Measurements from ENCODE around the gene PMVK. TPM values are rescaled to one million over a fixed set of nuclear protein-coding genes. Genes with fewer than 3 reads are reported as not detected.

The PMVK gene
- total and polyA plus RNA-seq, 2 of the 8 experiments (the other 6 are each of a cell fraction or from before 2014, with no cell fraction given): 23.8 to 26.5 TPM

GRCh38 chr1:154957091-154957657 is 20.7 kb upstream of the PMVK start:
- Histone ChIP-seq H4K91ac (replicated peaks; ENCODE audit: insufficient read length, low read length) (no peak overlapping the region), H3K23me2 (ENCODE audit: low read depth, low read length) (peaks cover 5% of the 10 kb centered on the region), H3K23ac (ENCODE audit: insufficient read length) (no peak overlapping the region), H2BK20ac (ENCODE audit: low read length) (no peak overlapping the region), H2BK120ac (replicated peaks; ENCODE audit: low read depth, low read length) (no peak overlapping the region), H3K9ac (replicated peaks in 1 of 4; ENCODE audit: extremely low read depth in 1 of 4, low read depth in 3 of 4, low read length in 3 of 4) (no peak overlapping the region), H2BK12ac (ENCODE audit: low read depth, low read length) (no peak overlapping the region; the same call in 1 of the 2 replicates), H3K14ac (ENCODE audit: insufficient read length) (no peak overlapping the region), H4K5ac (ENCODE audit: insufficient read length, low read depth, low read length) (no peak overlapping the region), H4K20me1 (replicated peaks in 1 of 2; ENCODE audit: control insufficient read depth in 1 of 2, insufficient read depth in 2 of 2, low read length in 2 of 2) (peaks cover 1 to 10% of the 10 kb centered on the region in 2 experiments), H3K4me3 (ENCODE audit: extremely low read depth in 1 of 4, insufficient read depth in 2 of 4, low read depth in 3 of 4, low read length in 4 of 4) (peak overlapping the region in 1 of 4 experiments; percentile 77; a peak in 4 of 8 replicates), H3K4me2 (ENCODE audit: insufficient read depth in 1 of 2, low read depth in 2 of 2, low read length in 2 of 2) (peak overlapping the region; percentile 92 to 93), H2AK5ac (ENCODE audit: low read depth, low read length) (no peak overlapping the region), H2BK5ac (ENCODE audit: low read depth, low read length) (no peak overlapping the region), H3K18ac (ENCODE audit: extremely low read depth, low read length) (no peak overlapping the region), H3K27ac (ENCODE audit: low read depth, low read length) (0 out of 2 replicates have a peak overlapping the region, but pooled peaks have one; percentile 9), H3K36me3 (ENCODE audit: control insufficient read depth in 2 of 4, insufficient read depth in 4 of 4, low read length in 3 of 4) (peaks cover 3 to 5% (median 4%) of the 10 kb centered on the region in 4 experiments; a peak in 5 of 8 replicates), H3K27me3 (replicated peaks in 1 of 4; ENCODE audit: control insufficient read depth in 3 of 4, extremely low read depth in 1 of 4, insufficient read depth in 3 of 4, low read length in 3 of 4) (no peaks in the 10 kb centered on the region; a peak in 2 of 7 replicates), H4K8ac (ENCODE audit: extremely low read depth, insufficient read depth, low read length) (no peak overlapping the region), H3K9me3 (ENCODE audit: insufficient read depth in 2 of 2, low read depth in 1 of 2, low read length in 1 of 2) (no peaks in the 10 kb centered on the region), H3K4me1 (replicated peaks in 1 of 4; ENCODE audit: control insufficient read depth in 3 of 4, insufficient read depth in 4 of 4, low read length in 3 of 4) (peaks cover 4 to 28% (median 9%) of the 10 kb centered on the region in 4 experiments), H3K56ac (replicated peaks; ENCODE audit: insufficient read length, low read depth, low read length) (no peak overlapping the region), H3K79me1 (ENCODE audit: low read depth, low read length) (peaks cover 10% of the 10 kb centered on the region), H2BK15ac (ENCODE audit: low read length) (no peak overlapping the region), H3K79me2 (ENCODE audit: control insufficient read depth in 1 of 2, insufficient read depth in 2 of 2, low read length in 2 of 2) (peaks cover 0 to 17% of the 10 kb centered on the region in 2 experiments), H3K4ac (replicated peaks; ENCODE audit: insufficient read length, low read depth, low read length) (no peak overlapping the region), H2AFZ (ENCODE audit: low read length) (no peak overlapping the region)
- no peak for DNase-seq (ENCODE audit: low read depth in 1 of 2, low spot score in 2 of 2)
- WGBS, 2 experiments (ENCODE audit: extremely low coverage in 1 of 2, insufficient coverage in 1 of 2, insufficient read length in 1 of 2, insufficient replicate concordance in 2 of 2, low coverage in 1 of 2, low lambda C conversion rate in 2 of 2, missing lambda C conversion rate in 1 of 2): 70% methylated on average over 9 of the region's 9 CpGs; no CpG with 5 or more reads in 1 of the 2 experiments
- POLR2A ChIA-PET (ENCODE audit: partially characterized antibody): interaction anchor here (0.7 to 18.6 kb wide), 7 partner anchors 12 to 95 kb away, joined by 3 to 662 read pairs (median 7); partner anchors contain the start of genes ADAM15, CKS1B, FLAD1 and LENEP
- no peak for FAIRE-seq
- CTCF ChIA-PET (ENCODE audit: partially characterized antibody): interaction anchor here (1.4 to 9.8 kb wide), 10 partner anchors 13 to 397 kb away, joined by 4 to 132 read pairs (median 8); partner anchors contain the start of genes LENEP and SHC1
- TF ChIP-seq TAF1 (IDR thresholded peaks at IDR 0.05; ENCODE audit: low read depth, low read length) (no peak), CHD1 (IDR thresholded peaks at IDR 0.05; ENCODE audit: low read depth, low read length) (no peak), TAF7 (optimal IDR thresholded peaks at IDR 0.05; ENCODE audit: borderline replicate concordance, low read depth, low read length) (no peak), CTCF (IDR thresholded peaks at IDR 0.05; ENCODE audit: control extremely low read depth in 1 of 3, insufficient read depth in 1 of 3, low read depth in 1 of 3, low read length in 3 of 3) (no peak), POLR2A (IDR thresholded peaks at IDR 0.05; ENCODE audit: control extremely low read depth in 1 of 2, low read depth in 2 of 2, low read length in 2 of 2) (no peak), JUND (IDR thresholded peaks at IDR 0.05; ENCODE audit: low read length) (no peak), CTBP2 (IDR thresholded peaks at IDR 0.05; ENCODE audit: borderline replicate concordance, insufficient read depth, insufficient read length, low read length) (no peak), BRCA1 (IDR thresholded peaks at IDR 0.05; ENCODE audit: low read depth, low read length) (no peak), TBP (IDR thresholded peaks at IDR 0.05; ENCODE audit: low read depth, low read length) (no peak), PHF8 (conservative IDR thresholded peaks at IDR 0.05; ENCODE audit: low read depth, low read length) (no peak), BCL11A (IDR thresholded peaks at IDR 0.05; ENCODE audit: low read depth in 2 of 2, low read length in 2 of 2) (no peak)

All from H1 (cell line).